ENCODE results near the gene FAM219A.
"Not testable (repeated sequence)": the region's sequence is repeated elsewhere in the genome, so short reads cannot be mapped to it uniquely, and the experiment has no call there.

Gene FAM219A

DNA sequence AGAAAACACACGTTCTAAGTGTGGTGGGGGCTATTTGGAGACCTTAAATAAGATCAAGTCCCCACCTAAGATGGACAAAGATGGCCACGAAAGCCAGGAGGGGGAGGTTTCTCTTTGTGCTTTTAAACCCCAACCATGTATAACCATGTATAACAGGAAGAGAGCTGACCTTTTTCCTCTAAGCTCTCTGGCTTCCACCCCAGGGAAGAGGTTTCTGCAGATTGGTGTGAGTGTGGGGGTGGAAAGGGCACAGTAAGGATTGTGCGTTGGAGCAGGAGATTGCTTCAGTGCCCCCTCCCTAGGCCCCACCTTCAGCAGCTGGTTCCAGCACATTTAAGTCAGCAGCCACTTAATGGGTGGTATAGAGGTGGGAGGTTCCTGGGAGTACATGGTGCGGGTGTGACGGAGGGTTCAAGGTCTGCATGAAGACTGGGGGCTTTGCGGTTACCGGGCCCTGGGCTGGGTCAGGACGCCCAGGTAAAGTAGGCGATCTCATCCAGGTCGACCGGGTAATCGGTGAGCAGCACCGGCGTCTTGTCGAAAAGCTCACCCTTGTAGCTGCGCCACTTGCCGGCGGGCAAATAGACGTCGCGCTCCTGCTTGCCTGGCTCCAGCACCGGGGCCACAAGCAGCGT lies 87.9 kb downstream of the FAM219A start:
- H3K4me3 ChIP-seq (ENCODE audit: low read depth, low read length): no peak overlapping the region
- in situ Hi-C loops (cut with HindIII; ENCODE audit: low sequenced_read_pairs): no loop called here
- TF ChIP-seq, protein P1, sequence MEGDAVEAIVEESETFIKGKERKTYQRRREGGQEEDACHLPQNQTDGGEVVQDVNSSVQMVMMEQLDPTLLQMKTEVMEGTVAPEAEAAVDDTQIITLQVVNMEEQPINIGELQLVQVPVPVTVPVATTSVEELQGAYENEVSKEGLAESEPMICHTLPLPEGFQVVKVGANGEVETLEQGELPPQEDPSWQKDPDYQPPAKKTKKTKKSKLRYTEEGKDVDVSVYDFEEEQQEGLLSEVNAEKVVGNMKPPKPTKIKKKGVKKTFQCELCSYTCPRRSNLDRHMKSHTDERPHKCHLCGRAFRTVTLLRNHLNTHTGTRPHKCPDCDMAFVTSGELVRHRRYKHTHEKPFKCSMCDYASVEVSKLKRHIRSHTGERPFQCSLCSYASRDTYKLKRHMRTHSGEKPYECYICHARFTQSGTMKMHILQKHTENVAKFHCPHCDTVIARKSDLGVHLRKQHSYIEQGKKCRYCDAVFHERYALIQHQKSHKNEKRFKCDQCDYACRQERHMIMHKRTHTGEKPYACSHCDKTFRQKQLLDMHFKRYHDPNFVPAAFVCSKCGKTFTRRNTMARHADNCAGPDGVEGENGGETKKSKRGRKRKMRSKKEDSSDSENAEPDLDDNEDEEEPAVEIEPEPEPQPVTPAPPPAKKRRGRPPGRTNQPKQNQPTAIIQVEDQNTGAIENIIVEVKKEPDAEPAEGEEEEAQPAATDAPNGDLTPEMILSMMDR (IDR thresholded peaks at IDR 0.05; ENCODE audit: low read depth, low read length, missing control alignments): no peak
- no peak for DNase-seq (ENCODE audit: low read depth)

DNA sequence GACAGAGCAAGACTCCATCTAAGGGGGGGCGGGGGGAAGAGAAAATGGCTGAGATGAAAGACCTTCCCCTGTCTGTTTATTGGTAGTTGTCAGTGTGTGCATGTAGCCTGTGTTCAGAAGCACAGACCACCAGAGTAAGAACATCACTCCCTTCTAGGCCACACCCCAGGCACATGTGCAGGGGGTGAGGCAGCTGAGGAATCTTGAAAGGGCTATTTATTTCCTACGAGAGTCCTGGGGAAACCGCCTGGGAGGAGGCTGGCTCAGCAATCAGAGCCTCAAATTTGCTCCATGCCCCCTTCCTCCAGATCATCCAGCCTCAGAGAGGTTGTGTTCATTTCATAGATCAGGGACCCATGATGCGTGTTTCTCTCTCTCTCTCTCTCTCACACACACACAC lies 88.7 kb downstream of the FAM219A start:
- no peak overlapping the region for H3K4me3 ChIP-seq (ENCODE audit: low read depth, low read length)
- TF ChIP-seq, protein P1 (IDR thresholded peaks at IDR 0.05; ENCODE audit: low read depth, low read length, missing control alignments): no peak
- in situ Hi-C loops (cut with HindIII; ENCODE audit: low sequenced_read_pairs): no loop called here
- no peak for DNase-seq (ENCODE audit: low read depth)

DNA sequence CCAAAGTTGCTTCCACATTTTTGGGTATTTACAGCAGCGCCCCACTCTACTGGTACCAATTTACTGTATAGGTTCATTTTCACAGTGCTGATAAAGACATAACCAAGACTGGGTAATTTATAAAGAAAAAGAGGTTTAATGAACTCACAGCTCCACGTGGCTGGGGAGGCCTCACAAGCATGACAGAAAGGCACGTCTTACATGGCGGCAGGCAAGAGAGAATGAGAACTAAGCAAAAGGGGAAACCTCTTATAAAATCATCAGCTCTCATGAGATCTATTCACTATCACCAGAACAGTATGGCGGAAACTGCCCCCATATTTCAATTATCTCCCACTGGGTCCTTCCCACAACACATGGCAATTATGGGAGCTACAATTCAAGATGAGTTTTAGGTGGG lies 89.6 kb downstream of the FAM219A start:
- in situ Hi-C loops (cut with HindIII; ENCODE audit: low sequenced_read_pairs); H3K4me3 ChIP-seq (ENCODE audit: low read depth, low read length); DNase-seq (ENCODE audit: low read depth): not testable (repeated sequence)

DNA sequence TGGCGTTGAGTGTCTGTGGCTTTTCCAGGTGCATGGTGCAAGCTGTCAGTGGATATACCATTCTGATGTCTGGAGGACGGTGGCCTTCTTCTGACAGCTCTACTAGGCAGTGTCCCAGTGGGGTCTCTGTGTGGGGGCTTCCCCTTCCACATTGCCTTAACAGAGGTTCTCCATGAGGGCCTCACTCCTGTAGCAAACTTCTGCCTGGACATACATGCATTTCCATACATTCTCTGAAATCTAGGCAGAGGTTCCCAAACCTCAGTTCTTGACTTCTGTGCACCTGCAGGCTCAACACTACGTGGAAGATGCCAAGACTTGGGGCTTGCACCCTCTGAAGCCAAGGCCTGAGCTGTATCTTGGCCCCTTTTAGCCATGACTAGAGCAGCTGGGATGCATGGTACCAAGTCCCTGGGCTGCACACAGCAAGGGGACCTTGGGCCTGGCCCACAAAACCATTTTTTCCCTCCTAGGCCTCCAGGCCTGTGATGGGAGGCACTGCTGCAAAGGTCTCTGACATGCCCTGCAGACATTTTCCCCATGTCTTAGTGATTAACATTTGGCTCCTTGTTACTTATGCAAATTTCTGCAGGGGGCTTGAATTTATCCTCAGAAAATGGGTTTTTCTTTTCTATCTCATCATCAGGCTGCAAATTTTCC lies 90.5 kb downstream of the FAM219A start:
- DNase-seq (ENCODE audit: low read depth); in situ Hi-C loops (cut with HindIII; ENCODE audit: low sequenced_read_pairs); H3K4me3 ChIP-seq (ENCODE audit: low read depth, low read length): not testable (repeated sequence)

DNA sequence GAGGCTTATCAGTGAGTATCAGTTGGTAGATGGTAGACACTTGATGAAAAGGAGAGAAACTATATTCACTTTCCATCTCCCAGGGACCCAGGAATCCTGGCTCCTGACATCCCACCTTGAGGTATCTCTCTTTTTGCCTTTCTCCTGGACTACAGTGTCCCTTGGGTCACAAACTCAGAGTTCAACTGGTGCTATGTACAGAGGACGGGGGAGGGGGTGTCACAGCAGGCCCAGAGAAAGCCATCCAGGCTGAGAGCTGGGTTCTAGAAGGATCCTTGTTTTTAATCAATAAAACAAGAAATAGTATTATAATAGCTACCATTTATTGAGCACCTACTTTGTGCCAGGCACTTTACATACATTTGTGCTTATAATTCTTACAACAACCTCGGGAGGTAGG lies 92.0 kb downstream of the FAM219A start:
- no peak overlapping the region for H3K4me3 ChIP-seq (ENCODE audit: low read depth, low read length)
- DNase-seq (ENCODE audit: low read depth): no peak
- TF ChIP-seq, protein P1 (IDR thresholded peaks at IDR 0.05; ENCODE audit: low read depth, low read length, missing control alignments): no peak
- in situ Hi-C loops (cut with HindIII; ENCODE audit: low sequenced_read_pairs): no loop called here

DNA sequence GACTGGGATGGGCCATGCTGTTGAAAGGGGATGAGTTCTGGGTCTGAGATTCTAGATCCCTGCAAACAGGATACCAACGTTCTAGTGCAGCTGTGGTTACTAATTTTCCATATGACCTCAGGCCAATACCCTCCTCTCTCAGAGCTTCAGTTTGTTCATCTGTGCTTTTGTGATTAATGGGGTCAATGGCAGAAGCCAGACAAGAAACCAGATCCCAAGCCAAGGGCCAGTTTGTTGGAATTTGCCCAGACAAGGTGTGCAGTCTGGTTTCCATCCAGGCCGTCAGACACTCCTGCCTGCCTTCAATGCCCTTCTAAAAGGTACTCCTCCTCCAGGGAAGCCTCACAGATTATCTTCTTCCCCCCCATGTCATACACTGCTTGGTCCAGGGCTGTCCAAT lies 93.1 kb downstream of the FAM219A start:
- TF ChIP-seq, protein P1 (IDR thresholded peaks at IDR 0.05; ENCODE audit: low read depth, low read length, missing control alignments): no peak
- H3K4me3 ChIP-seq (ENCODE audit: low read depth, low read length): no peak overlapping the region
- DNase-seq (ENCODE audit: low read depth): no peak
- in situ Hi-C loops (cut with HindIII; ENCODE audit: low sequenced_read_pairs): no loop called here

DNA sequence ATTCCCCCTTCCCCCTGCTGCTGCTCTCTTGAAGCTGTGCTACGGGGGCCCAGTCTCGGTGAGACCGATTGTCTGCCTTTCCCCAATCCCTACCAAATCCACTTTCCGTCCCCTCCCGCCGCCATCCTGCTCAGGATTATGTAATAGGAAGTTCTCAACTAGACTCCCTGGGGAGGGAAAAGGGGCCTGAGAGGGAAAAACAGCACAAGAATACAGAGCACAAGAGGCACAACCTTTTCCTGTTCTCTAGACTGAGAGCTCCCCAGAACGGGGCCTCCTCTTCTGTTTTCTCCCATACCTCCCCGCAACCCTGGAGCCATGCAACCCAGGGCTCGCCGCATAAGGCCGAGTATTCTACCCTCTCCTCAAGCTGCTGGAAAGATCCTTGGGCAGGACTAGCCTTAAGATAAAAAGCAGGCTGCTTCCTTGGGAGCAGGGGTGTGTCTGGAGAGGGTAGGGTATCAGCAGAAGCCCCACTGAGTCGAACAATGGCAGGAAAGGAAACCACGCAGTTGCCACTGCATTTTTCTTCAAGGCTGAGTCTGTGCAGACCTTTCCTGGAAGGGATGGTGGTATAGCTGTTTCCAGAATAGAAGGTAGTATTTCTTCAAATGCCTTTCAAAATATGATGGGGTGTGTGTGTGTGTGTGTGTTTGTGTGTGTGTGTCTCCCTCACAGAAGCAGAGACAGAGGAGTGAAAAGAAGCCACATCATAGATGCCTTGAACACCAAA lies 94.6 kb downstream of the FAM219A start:
- in situ Hi-C loops (cut with HindIII; ENCODE audit: low sequenced_read_pairs): no loop called here
- TF ChIP-seq, protein P1 (IDR thresholded peaks at IDR 0.05; ENCODE audit: low read depth, low read length, missing control alignments): no peak
- no peak overlapping the region for H3K4me3 ChIP-seq (ENCODE audit: low read depth, low read length)
- no peak for DNase-seq (ENCODE audit: low read depth)
